CD14-positive monocyte (primary cell): ENCODE results near the gene WDR43. TPM values are rescaled to one million over a fixed set of nuclear protein-coding genes. Genes with fewer than 3 reads are reported as not detected.

Source experiments
- DNase-seq, 3 donors: peaks; one replicate each; pipeline ENCODE4 v3.0.0-alpha.2; 2011 to 2022
- H2AFZ ChIP-seq: 2 replicates; pipeline ENCODE4 v1.6.0; 2012; ENCODE audit warnings: mild to moderate bottlenecking, low read depth, low read length, inconsistent platforms; ENCODE audit not compliant: insufficient read depth, poor library complexity, severe bottlenecking
- H3K27ac ChIP-seq, 2 donors: 1 replicate in 1 of 2; 2 replicates in 1 of 2; pipeline ENCODE4 v1.5.1; 2012 to 2013; ENCODE audit warnings: low read length in 2 of 2, control low read depth in 1 of 2, inconsistent platforms in 1 of 2, low read depth in 1 of 2, mild to moderate bottlenecking in 1 of 2
- H3K27me3 ChIP-seq, 2 donors: one replicate each; pipeline versions ENCODE4 v1.6.0 to v1.6.1; 2011 to 2013; ENCODE audit warnings: low read length in 2 of 2; ENCODE audit not compliant: control insufficient read depth in 2 of 2, insufficient read depth in 2 of 2
- H3K36me3 ChIP-seq, 2 donors: replicated peaks in 1 of 2; 1 replicate in 1 of 2; 2 replicates in 1 of 2; pipeline versions ENCODE4 v1.5.1 to v1.6.1; 2012 to 2013; ENCODE audit warnings: low read length in 2 of 2, control low read depth in 1 of 2, inconsistent platforms in 1 of 2, mild to moderate bottlenecking in 1 of 2; ENCODE audit not compliant: insufficient read depth in 2 of 2, control insufficient read depth in 1 of 2
- H3K4me1 ChIP-seq, 2 donors: 1 replicate in 1 of 2; 2 replicates in 1 of 2; pipeline versions ENCODE4 v1.5.1 to v1.6.1; 2012 to 2013; ENCODE audit warnings: low read length in 2 of 2, control low read depth in 1 of 2, inconsistent platforms in 1 of 2, mild to moderate bottlenecking in 1 of 2, moderate library complexity in 1 of 2; ENCODE audit not compliant: insufficient read depth in 2 of 2, control insufficient read depth in 1 of 2
- H3K4me2 ChIP-seq: replicated peaks from 2 replicates; pipeline ENCODE3; 2012; ENCODE audit warnings: low read length, moderate library complexity, mild to moderate bottlenecking; ENCODE audit not compliant: poor library complexity, severe bottlenecking; ENCODE audit errors: extremely low read depth
- H3K4me3 ChIP-seq, 3 experiments: fragments of 200-600 bp in 1 of 3; sonication (generic) in 1 of 3; replicated peaks in 1 of 3; 1 replicate in 2 of 3; 2 replicates in 1 of 3; pipeline ENCODE4 v1.5.1; 2011 to 2013; ENCODE audit warnings: low read length in 3 of 3, mild to moderate bottlenecking in 3 of 3, control low read depth in 2 of 3, low read depth in 2 of 3, inconsistent platforms in 1 of 3, moderate library complexity in 1 of 3
- H3K79me2 ChIP-seq: 2 replicates; pipeline ENCODE4 v1.6.0; 2012; ENCODE audit warnings: mild to moderate bottlenecking, control low read depth, inconsistent platforms, low read length, moderate library complexity; ENCODE audit not compliant: insufficient read depth
- H3K9ac ChIP-seq: 2 replicates; pipeline ENCODE4 v1.6.0; 2017; ENCODE audit warnings: low read length, mild to moderate bottlenecking; ENCODE audit not compliant: insufficient read depth, poor library complexity, severe bottlenecking
- H3K9me3 ChIP-seq, 2 donors: replicated peaks in 1 of 2; 1 replicate in 1 of 2; 2 replicates in 1 of 2; pipeline versions ENCODE4 v1.5.1 to v1.6.1; 2012 to 2013; ENCODE audit warnings: low read length in 2 of 2, control low read depth in 1 of 2; ENCODE audit not compliant: control insufficient read depth in 1 of 2, insufficient read depth in 1 of 2
- H4K20me1 ChIP-seq: 2 replicates; pipeline ENCODE4 v1.6.0; 2012; ENCODE audit warnings: mild to moderate bottlenecking, low read length, control low read depth, moderate library complexity; ENCODE audit not compliant: insufficient read depth
- H3K27ac Mint-ChIP-seq, 7 donors: one replicate each; pipeline ENCODE4 v1.8.0; 2020; ENCODE audit warnings: mild to moderate bottlenecking in 7 of 7, mixed read lengths in 7 of 7, moderate library complexity in 6 of 7, inconsistent platforms in 2 of 7
- H3K27me3 Mint-ChIP-seq, 3 donors: one replicate each; pipeline ENCODE4 v1.8.0; 2021 to 2022; ENCODE audit warnings: low read depth in 3 of 3, mild to moderate bottlenecking in 3 of 3, mixed read lengths in 3 of 3, moderate library complexity in 3 of 3, inconsistent platforms in 1 of 3
- H3K36me3 Mint-ChIP-seq, 2 donors: one replicate each; pipeline ENCODE4 v1.8.0; 2020; ENCODE audit warnings: mixed read lengths in 2 of 2, inconsistent platforms in 1 of 2, mild to moderate bottlenecking in 1 of 2
- H3K4me1 Mint-ChIP-seq: one replicate; pipeline ENCODE4 v1.8.0; 2020; ENCODE audit warnings: mild to moderate bottlenecking, mixed read lengths
- H3K4me3 Mint-ChIP-seq, 2 donors: one replicate each; pipeline ENCODE4 v1.8.0; 2020; ENCODE audit warnings: mild to moderate bottlenecking in 2 of 2, mixed read lengths in 2 of 2, moderate library complexity in 1 of 2
- H3K9me3 Mint-ChIP-seq, 7 donors: one replicate each; pipeline ENCODE4 v1.8.0; 2020 to 2022; ENCODE audit warnings: mixed read lengths in 7 of 7, mild to moderate bottlenecking in 6 of 7, moderate library complexity in 6 of 7, inconsistent platforms in 2 of 7
- WGBS: methylation state at CpG from one replicate; pipeline ENCODE4 v1.1.5; 2013; ENCODE audit warnings: missing lambda C conversion rate; ENCODE audit not compliant: insufficient coverage; 5-methylcytosine and 5-hydroxymethylcytosine counted together
- intact Hi-C, 2 donors: fragments of 100-400 bp; cut with micrococcal nuclease; formaldehyde crosslinking; loops; one replicate each; pipeline versions ENCODE4 v1.15.0 to v1.15.1; 2023
- polyA plus RNA-seq, 3 donors: library from polyadenylated mRNA; depleted of rRNA in 1 of 3; unstranded in 2 of 3; stranded (reverse) in 1 of 3; fragments of 300-500 nt in 2 of 3; fragments of >200 nt in 1 of 3; fragmentation: Illumina TruSeq in 2 of 3; gene quantifications; 1 replicate in 2 of 3; 2 replicates in 1 of 3; pipeline ENCODE4 v1.2.3, GENCODE V29; 2012 to 2021
- TF ChIP-seq, protein P1 (sequence below): fragments of 200-600 bp; IDR thresholded peaks from one replicate; pipeline ENCODE4 v1.8.0; 2022; ENCODE audit warnings: antibody characterized with exemption, mild to moderate bottlenecking

The WDR43 gene
- polyA plus RNA-seq, 3 donors, result 12.2 to 19.2 (median 16.1) TPM

GRCh38 chr2:28982381-28982950 is 88.0 kb downstream of the WDR43 start:
- Mint-ChIP-seq H3K4me1 (peaks cover 5% of the 10 kb centered on the region), H3K4me3 (no peak overlapping the region), H3K9me3 (peaks cover 0 to 3% (median 0%) of the 10 kb centered on the region in 7 donors), H3K27ac (no peak overlapping the region), H3K27me3 (no peaks in the 10 kb centered on the region), H3K36me3 (no peaks in the 10 kb centered on the region)
- Histone ChIP-seq H3K4me3 (no peak overlapping the region), H3K9ac (no peak overlapping the region), H3K4me1 (no peaks in the 10 kb centered on the region), H3K27ac (no peak overlapping the region), H3K4me2 (no peak overlapping the region), H3K27me3 (no peaks in the 10 kb centered on the region), H2AFZ (no peak overlapping the region), H3K79me2 (no peaks in the 10 kb centered on the region), H4K20me1 (no peaks in the 10 kb centered on the region), H3K36me3 (no peaks in the 10 kb centered on the region), H3K9me3 (no peaks in the 10 kb centered on the region)
- 98% methylated on average over 6 of the region's 8 CpGs for WGBS
- DNase-seq, result no peak
- intact Hi-C loops, result loop anchor here in 1 of 2 donors (10.0 kb wide), 1 partner anchor 52 kb away; no protein-coding TSS in a partner anchor
- TF ChIP-seq, protein P1, sequence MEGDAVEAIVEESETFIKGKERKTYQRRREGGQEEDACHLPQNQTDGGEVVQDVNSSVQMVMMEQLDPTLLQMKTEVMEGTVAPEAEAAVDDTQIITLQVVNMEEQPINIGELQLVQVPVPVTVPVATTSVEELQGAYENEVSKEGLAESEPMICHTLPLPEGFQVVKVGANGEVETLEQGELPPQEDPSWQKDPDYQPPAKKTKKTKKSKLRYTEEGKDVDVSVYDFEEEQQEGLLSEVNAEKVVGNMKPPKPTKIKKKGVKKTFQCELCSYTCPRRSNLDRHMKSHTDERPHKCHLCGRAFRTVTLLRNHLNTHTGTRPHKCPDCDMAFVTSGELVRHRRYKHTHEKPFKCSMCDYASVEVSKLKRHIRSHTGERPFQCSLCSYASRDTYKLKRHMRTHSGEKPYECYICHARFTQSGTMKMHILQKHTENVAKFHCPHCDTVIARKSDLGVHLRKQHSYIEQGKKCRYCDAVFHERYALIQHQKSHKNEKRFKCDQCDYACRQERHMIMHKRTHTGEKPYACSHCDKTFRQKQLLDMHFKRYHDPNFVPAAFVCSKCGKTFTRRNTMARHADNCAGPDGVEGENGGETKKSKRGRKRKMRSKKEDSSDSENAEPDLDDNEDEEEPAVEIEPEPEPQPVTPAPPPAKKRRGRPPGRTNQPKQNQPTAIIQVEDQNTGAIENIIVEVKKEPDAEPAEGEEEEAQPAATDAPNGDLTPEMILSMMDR, result no peak

DNA sequence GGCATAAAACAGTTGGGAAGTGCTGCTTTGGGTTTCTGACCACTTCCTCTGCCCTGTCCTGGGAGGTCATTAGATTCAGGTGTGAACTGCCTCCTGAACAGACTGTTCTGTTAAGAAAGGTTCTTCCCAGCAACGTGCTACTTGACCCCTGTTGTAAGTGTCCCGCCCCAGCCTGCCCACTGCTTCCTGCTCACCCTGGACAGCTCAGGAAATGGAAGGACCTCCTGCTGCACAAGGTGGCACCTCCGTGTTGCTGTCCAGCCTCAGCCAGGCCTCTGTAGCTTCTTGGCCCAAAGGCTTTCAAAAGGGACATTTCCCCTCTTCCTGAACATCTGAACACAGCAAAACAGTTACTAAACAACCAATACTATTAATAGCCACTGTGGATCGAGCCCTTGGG is 92.0 kb downstream of the WDR43 start:
- no peaks in the 10 kb centered on the region for H3K9me3 ChIP-seq
- H3K4me2 ChIP-seq, result no peak overlapping the region
- H3K4me3 ChIP-seq, result no peak overlapping the region
- peaks cover 0 to 7% (median 2%) of the 10 kb centered on the region in 3 donors for H3K27me3 Mint-ChIP-seq
- no peaks in the 10 kb centered on the region for H3K36me3 Mint-ChIP-seq
- no peak overlapping the region for H3K27ac ChIP-seq
- TF ChIP-seq, protein P1, result no peak
- WGBS, result 31% methylated on average over 3 of the region's 4 CpGs
- no peaks in the 10 kb centered on the region for H3K27me3 ChIP-seq
- H3K4me1 ChIP-seq, result no peaks in the 10 kb centered on the region
- H4K20me1 ChIP-seq, result no peaks in the 10 kb centered on the region
- H3K4me1 Mint-ChIP-seq, result peaks cover 5% of the 10 kb centered on the region
- H2AFZ ChIP-seq, result no peak overlapping the region
- DNase-seq, result no peak
- H3K36me3 ChIP-seq, result no peaks in the 10 kb centered on the region
- H3K27ac Mint-ChIP-seq, result no peak overlapping the region
- H3K9ac ChIP-seq, result no peak overlapping the region
- intact Hi-C loops, result loop anchor here in 1 of 2 donors (10.0 kb wide), 1 partner anchor 48 kb away; no protein-coding TSS in a partner anchor
- H3K79me2 ChIP-seq, result no peaks in the 10 kb centered on the region
- H3K9me3 Mint-ChIP-seq, result peaks cover 0 to 3% (median 0%) of the 10 kb centered on the region in 7 donors
- H3K4me3 Mint-ChIP-seq, result no peak overlapping the region
